Motor neuron (in vitro differentiated cells): ENCODE data around the gene SENP7. TPM values are rescaled to one million over a fixed set of nuclear protein-coding genes. Genes with fewer than 3 reads are reported as not detected.
A peak's percentile ranks its signal among the peaks of the same experiment; 100 is the strongest.
"Not testable (repeated sequence)": the region's sequence is repeated elsewhere in the genome, so short reads cannot be mapped to it uniquely, and the experiment has no call there.

Experiments
- ATAC-seq, 8 experiments: fragments of 200-7000 bp; cut with Tn5 transposase; replicated peaks in 6 of 8; 2 replicates each; pipeline ENCODE4 v1.8.0; 2021; ENCODE audit warnings: mild to moderate bottlenecking in 8 of 8, moderate library complexity in 8 of 8
- H3K27ac ChIP-seq, 2 donors: fragments of 250-450 bp; sonication (Bioruptor Pico); 2 replicates each; pipeline ENCODE4 v1.9.0; 2021; ENCODE audit warnings: antibody characterized with exemption in 2 of 2, mild to moderate bottlenecking in 2 of 2, moderate library complexity in 1 of 2
- H3K4me1 ChIP-seq, 2 donors: fragments of 250-450 bp; sonication (Bioruptor Pico); replicated peaks in 1 of 2; 2 replicates each; pipeline ENCODE4 v1.6.1; 2021; ENCODE audit warnings: antibody characterized with exemption in 2 of 2, mild to moderate bottlenecking in 2 of 2, moderate library complexity in 1 of 2
- H3K4me3 ChIP-seq, 5 donors: fragments of 250-450 bp; sonication (Bioruptor Pico); 2 replicates each; pipeline ENCODE4 v1.9.0; 2021; ENCODE audit warnings: antibody characterized with exemption in 5 of 5, mild to moderate bottlenecking in 5 of 5, moderate library complexity in 4 of 5
- WGBS, 10 experiments: fragments of 450-650 bp; shearing (Covaris generic); methylation state at CpG; one replicate each; pipeline ENCODE4 v1.0.0; 2022; 5-methylcytosine and 5-hydroxymethylcytosine counted together
- in situ Hi-C, 9 experiments: fragments of 400-800 bp; cut with MboI; loops; one replicate each; pipeline ENCODE4 v1.15.0; 2021; ENCODE audit warnings: low sequenced_read_pairs in 9 of 9, low pct_unique_long_range_greater_than_20kb in 2 of 9; ENCODE audit not compliant: unreplicated experiment in 9 of 9
- total RNA-seq, 8 experiments: library from RNA; unstranded; fragments of 300-600 nt; gene quantifications; 2 replicates each; pipeline versions ENCODE4 v1.2.3 to v1.2.4, GENCODE V29; 2022

The SENP7 gene
- total RNA-seq, 8 experiments from 2014 or later = 9.3 to 77.7 (median 43.7) TPM

DNA sequence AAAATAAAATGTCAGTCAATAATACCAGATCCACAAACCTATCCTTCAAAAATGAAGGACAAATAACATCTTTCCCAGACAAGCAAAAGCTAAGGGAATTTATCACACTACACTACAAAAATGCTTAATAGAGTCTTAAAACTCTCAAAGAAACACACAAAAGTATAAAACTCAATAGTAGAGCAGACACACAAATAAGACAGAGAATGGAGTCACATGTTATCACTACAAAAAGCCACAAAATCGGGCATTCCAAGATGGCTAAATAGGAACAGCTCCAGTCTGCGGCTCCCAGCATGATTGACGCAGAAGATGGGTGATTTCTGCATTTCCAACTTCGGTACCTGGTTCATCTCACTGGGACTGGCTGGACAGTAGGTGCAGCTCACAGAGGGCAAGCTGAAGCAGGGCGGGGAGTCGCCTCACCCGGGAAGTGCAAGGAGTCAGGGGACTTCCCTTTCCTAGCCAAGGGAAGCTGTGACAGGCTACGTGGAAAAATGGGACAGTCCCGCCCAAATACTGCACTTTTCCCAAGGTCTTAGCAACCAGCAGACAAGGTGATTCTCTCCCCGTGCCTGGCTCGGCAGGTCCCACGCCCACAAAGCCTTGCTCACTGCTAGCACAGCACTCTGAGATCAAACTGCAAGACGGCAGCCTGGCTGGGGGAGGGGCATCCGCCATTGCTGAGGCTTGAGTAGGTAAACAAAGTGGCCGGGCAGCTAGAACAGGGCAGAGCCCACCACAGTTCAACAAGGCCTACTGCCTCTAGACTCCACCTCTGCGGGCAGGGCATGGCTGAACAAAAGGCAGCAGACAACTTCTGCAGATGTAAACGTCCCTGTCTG lies 46.3 kb downstream of the SENP7 start:
- peak in 5 of 8 experiments; percentile 57 to 66 (median 62) for ATAC-seq
- in situ Hi-C loops = no loop called here
- H3K4me1 ChIP-seq = peaks cover 2 to 4% of the 10 kb centered on the region in 2 donors
- peak overlapping the region in 1 of 2 donors; percentile 67 for H3K27ac ChIP-seq
- WGBS, 10 experiments = 40 to 83% (median 59%) methylated on average over 1 to 5 of the region's 17 CpGs; no CpG with 5 or more reads in 2 of the 10 experiments
- H3K4me3 ChIP-seq = peak overlapping the region in 3 of 5 donors; percentile 18 to 22 (median 21)

DNA sequence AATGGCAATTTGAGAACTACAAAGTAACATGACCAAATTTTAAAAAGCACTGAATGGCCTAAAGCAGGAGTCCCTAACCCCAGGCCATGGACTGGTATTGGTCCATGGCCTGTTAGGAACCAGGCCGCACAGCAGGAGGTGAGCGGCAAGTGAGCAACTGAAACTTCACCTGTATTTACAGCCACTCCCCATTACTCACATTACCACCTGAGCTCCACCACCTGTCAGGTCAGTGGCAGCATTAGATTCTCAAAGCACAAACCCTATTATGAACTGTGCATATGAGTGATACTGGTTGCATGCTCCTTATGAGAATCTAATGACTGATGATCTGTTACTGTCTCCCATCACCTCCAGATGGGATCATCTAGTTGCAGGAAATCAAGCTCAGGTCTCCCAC lies 48.8 kb downstream of the SENP7 start:
- no peak overlapping the region for H3K27ac ChIP-seq
- H3K4me1 ChIP-seq = peaks cover 2 to 4% of the 10 kb centered on the region in 2 donors
- in situ Hi-C loops = no loop called here
- no peak overlapping the region for H3K4me3 ChIP-seq
- ATAC-seq = no peak
- WGBS, 10 experiments = 80 to 100% (median 97%) methylated on average over 1 to 2 of the region's 2 CpGs; no CpG with 5 or more reads in 6 of the 10 experiments

DNA sequence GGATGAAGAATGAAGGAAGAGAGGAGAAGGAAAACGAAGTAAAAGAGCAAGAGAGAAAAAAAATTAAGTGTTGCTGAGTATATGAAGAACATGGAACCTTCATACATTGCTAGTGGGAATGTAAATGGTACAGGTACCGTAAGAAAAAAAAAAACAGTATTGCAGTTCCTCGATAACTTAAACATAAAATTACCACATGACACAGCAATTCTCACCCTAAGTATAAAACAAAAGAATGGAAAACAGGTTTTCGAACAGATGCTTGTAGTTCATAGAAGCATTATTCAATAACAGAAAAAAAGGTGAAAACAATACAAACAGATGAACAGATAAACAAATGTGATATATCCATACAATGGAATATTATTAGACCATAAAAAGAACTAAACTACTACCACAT lies 51.6 kb downstream of the SENP7 start:
- 72 to 88% (median 81%) methylated on average over 1 to 4 of the region's 4 CpGs for WGBS, 10 experiments
- peaks cover 1 to 2% of the 10 kb centered on the region in 2 donors for H3K4me1 ChIP-seq
- H3K4me3 ChIP-seq = no peak overlapping the region
- no peak for ATAC-seq
- in situ Hi-C loops = no loop called here
- H3K27ac ChIP-seq = no peak overlapping the region

DNA sequence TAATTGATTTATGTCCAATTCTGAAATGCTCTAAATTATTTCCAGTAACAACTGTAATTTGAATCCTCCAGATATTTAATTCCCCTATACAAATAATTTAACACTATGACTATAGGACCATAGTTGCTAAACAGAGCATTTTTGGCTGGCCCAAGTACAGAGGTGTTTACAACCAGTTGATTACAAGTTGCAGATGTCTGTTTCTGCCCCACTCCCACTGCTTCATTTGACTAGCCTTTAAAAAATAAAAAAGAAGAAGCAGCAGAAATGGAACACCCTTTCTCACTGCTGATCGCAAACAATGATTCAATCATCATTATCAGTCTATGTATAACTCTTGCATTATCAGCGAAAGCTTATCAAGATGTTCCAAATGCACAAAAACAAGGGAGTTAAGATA lies 54.6 kb downstream of the SENP7 start:
- in situ Hi-C loops = no loop called here
- ATAC-seq = peak in 2 of 8 experiments; percentile 43 to 50
- no peaks in the 10 kb centered on the region for H3K4me1 ChIP-seq
- H3K27ac ChIP-seq = no peak overlapping the region
- no peak overlapping the region for H3K4me3 ChIP-seq
- WGBS, 10 experiments = 92 to 100% (median 100%) methylated on average over 1 to 2 of the region's 2 CpGs; no CpG with 5 or more reads in 2 of the 10 experiments

DNA sequence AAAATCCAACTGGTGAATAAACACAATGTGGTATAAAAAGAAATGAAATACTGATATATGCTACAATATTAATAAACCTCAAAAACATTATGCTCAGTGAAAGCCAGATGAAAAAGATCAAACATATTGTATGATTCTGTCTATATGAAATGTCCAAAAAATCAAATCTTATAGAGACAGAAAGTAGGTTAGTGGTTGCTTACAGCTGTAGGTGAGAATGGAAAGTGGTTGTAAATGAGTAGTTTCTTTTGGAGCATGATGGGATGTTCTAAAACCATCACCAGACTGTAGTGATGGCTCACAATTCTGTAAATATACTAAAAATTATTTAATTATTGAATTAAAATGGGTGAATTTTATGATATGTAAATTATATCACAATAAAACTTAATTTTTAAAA lies 58.4 kb downstream of the SENP7 start:
- H3K4me1 ChIP-seq = no peaks in the 10 kb centered on the region
- no peak for ATAC-seq
- in situ Hi-C loops = no loop called here
- H3K4me3 ChIP-seq = no peak overlapping the region
- no peak overlapping the region for H3K27ac ChIP-seq

DNA sequence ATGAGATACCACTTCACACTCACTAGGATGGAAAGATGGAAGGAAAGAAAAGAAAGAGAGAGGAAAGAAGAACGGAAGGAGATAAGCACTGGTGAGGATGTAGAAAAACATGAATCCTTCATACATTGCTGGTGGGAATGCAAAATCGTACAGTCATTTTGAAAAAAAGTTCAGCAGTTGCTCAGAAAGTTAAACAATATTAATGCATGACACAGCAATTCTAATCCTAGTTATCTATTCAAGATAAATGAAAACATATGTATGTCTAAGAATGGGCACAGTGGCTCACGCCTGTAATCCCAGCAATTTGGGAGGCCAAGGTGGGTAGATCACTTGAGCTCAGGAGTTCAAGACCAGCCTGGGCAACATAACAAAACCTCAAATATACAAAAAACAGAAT lies 59.1 kb downstream of the SENP7 start:
- WGBS, 10 experiments = 58 to 100% (median 73%) methylated on average over 1 to 3 of the region's 3 CpGs
- Histone ChIP-seq H3K27ac (no peak overlapping the region), H3K4me3 (no peak overlapping the region), H3K4me1 (no peaks in the 10 kb centered on the region)
- in situ Hi-C loops = no loop called here
- ATAC-seq = no peak

DNA sequence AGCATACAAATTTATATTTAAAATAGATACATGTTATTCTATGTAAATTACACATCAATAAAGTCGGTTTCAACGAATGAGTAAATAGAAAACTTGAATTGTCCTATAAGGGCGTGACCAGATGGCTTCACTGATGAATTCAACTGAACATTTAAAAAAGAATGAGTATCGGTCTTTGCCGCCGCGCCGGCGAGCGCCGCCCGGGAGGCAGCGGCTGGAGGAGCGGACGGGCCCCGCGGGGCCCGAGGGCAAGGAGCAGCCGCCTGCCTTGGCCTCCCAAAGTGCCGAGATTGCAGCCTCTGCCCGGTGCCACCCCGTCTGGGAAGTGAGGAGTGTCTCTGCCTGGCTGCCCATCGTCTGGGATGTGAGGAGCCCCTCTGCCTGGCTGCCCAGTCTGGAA lies 74.4 kb downstream of the SENP7 start:
- H3K4me3 ChIP-seq, H3K4me1 ChIP-seq, H3K27ac ChIP-seq, in situ Hi-C loops, ATAC-seq: not testable (repeated sequence)
- WGBS, 10 experiments = 80 to 100% (median 96%) methylated on average over 2 to 9 of the region's 23 CpGs; no CpG with 5 or more reads in 2 of the 10 experiments

DNA sequence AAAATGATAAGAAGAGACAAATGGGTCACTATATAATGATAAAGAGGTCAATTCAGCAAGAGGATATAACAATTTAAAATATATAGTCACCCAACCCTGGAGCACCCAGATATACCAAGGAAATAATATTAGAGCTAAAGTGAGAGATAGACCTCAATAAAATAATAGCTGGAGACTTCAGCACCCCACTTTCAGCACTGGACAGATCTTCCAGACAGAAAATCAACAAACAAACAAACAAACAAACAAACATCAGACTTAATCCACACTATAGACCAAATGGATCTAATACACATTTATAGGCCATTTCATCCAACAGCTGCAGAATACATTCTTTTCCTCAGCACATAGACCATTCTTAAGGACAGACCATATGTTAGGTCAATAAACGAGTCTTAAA lies 79.4 kb downstream of the SENP7 start:
- Histone ChIP-seq H3K27ac (no peak overlapping the region), H3K4me3 (no peak overlapping the region), H3K4me1 (no peaks in the 10 kb centered on the region)
- 67 to 100% (median 89%) methylated on average over 1 of the region's 1 CpG; no CpG with 5 or more reads in 2 of the 10 experiments for WGBS, 10 experiments
- ATAC-seq = no peak
- in situ Hi-C loops = no loop called here

DNA sequence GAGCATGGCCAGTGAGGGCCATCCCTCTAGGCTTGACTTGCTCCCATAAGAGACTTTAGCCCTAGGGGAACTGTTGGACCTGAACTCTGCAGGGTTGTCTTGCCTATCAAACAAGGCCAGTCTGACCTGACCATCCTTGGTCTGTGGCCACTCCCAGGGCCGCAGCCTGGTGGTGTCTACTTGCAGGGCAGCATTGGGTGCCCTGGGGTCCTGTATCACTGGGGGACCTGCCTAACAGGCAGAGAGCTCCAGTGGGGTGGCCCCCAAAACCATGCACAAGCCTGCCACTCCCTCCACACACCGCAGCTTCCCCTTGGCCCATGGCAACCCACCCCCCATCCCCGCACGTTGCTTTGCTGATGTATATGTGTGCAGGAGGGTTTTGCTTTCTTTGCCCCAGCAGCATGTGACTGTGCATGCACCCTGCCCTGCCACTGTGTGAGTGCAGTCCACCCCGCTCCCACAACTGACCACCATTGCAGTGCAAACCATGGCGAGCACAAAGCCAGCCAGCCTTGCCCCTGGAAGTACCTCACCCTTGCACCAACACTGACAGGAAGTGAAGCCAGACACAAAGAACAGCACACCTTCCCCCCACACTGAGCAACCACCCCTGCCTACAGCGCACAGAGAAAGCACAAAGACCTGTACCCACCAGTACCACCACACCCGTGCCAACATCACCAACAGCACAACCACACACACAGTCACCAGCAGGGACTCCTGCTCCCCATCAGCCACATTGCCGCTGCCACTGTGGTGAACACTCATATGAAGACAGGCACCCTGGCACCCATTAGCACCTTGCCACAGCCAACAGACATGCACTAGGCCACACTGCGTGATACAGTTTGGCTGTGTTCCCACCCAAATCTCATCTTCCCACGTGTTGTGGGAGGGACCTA lies 88.8 kb downstream of the SENP7 start:
- no peak for ATAC-seq
- in situ Hi-C loops = no loop called here
- Histone ChIP-seq H3K4me1 (no peaks in the 10 kb centered on the region), H3K27ac (no peak overlapping the region), H3K4me3 (no peak overlapping the region)
- 60 to 86% (median 84%) methylated on average over 1 to 4 of the region's 11 CpGs; no CpG with 5 or more reads in 6 of the 10 experiments for WGBS, 10 experiments

DNA sequence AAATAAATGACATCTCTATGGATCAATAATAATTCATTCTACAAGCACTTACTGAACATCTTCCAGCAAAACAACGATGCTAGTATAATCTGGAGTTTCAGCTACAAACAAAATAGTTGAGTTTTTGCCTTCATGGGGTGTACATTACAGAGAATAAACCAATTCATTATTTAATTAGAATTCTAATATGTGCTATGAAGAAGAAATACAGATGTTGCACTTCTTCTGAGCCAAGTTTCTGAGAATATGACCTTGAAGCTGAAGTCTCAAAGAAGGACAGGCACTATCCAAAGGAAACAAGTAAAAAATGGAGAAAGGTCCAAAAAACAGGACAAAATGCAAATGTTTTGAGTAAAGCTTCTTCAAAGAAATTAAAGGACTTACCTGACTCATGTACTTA lies 94.2 kb downstream of the SENP7 start:
- no peak overlapping the region for H3K4me3 ChIP-seq
- in situ Hi-C loops = no loop called here
- H3K4me1 ChIP-seq = no peaks in the 10 kb centered on the region
- ATAC-seq = no peak
- WGBS, 10 experiments = 11 to 100% (median 85%) methylated on average over 1 of the region's 1 CpG
- H3K27ac ChIP-seq = no peak overlapping the region

DNA sequence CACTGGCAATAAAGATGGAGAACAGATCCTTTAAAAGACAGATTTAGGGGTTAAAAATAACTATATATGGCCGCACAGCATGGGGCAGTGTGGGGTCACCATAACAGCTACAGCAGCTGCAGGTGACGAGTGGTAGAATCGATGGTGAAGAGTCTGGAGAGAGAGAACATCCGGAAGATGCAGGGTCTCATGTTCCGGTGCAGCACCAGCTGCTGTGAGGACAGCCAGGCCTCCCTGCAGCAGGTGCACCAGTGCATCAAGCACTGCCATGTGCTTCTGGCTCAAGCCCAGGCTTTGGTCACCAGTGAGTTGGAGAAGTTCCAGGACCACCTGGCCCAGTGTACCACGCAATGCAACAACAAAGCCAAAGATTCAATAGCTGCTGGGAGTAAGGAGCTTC lies 98.9 kb downstream of the SENP7 start:
- Histone ChIP-seq H3K27ac (no peak overlapping the region), H3K4me1 (no peaks in the 10 kb centered on the region), H3K4me3 (no peak overlapping the region)
- in situ Hi-C loops = no loop called here
- no peak for ATAC-seq
- WGBS, 10 experiments = 60 to 100% (median 68%) methylated on average over 1 to 4 of the region's 6 CpGs; no CpG with 5 or more reads in 2 of the 10 experiments

DNA sequence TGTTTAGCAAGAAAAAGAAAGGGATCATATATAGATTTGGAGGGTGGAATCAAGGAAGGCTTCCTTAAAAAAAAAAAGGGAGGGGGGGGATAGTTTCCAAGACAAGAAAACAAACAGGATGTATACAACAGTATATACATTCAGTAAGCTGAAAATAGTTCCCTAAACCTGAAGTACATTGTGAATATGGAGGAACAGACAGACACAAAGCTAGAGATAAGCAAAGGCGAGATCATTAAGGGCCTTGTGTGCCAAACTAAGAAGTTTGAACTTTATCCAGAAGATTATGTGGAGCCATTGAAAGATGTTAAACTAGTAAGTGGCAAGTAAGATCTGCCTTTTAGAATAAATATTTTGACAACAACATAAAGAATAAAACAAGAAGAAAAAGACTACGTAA lies 99.4 kb downstream of the SENP7 start:
- ATAC-seq = no peak
- 83 to 100% (median 100%) methylated on average over 2 of the region's 2 CpGs; no CpG with 5 or more reads in 1 of the 10 experiments for WGBS, 10 experiments
- H3K27ac ChIP-seq = no peak overlapping the region
- no peaks in the 10 kb centered on the region for H3K4me1 ChIP-seq
- in situ Hi-C loops = no loop called here
- H3K4me3 ChIP-seq = no peak overlapping the region

DNA sequence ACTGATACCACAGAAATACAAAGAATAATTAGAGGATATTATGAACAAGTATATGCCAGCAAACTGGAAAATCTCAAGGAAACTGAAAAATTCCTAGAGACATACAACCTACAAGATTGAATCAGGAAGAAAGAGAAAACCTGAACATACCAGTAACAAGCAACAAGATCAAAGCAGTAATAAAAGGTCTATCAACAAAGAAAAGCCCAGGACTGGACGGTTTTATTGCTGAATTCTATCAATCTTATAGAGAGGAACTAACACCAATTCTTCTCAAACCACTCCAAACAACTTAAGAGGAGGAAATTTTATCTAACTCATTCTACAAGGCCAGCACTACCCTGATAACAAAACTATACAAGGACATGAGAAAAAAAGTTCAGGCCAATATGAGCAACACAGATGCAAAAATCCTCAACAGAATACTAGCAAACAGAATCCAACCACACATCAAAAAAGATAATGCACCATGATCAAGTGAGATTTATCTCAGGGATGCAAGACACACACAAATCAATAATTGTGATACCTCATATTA lies 121.5 kb downstream of the SENP7 start:
- 25 to 90% (median 78%) methylated on average over 1 of the region's 1 CpG; no CpG with 5 or more reads in 2 of the 10 experiments for WGBS, 10 experiments
- no peaks in the 10 kb centered on the region for H3K4me1 ChIP-seq
- in situ Hi-C loops = loop anchor here in 1 of 9 experiments (25.0 kb wide), 1 partner anchor 179 kb away; no protein-coding TSS in a partner anchor
- H3K4me3 ChIP-seq = no peak overlapping the region
- H3K27ac ChIP-seq = no peak overlapping the region
- no peak for ATAC-seq
